ENCODE results near the gene API5.
"Not testable (repeated sequence)": the region's sequence is repeated elsewhere in the genome, so short reads cannot be mapped to it uniquely, and the experiment has no call there.

API5 gene

GRCh38 chr11:43327987-43328386 is 16.2 kb downstream of the API5 start:
- H3K4me3 ChIP-seq (replicated peaks in 1 of 2; ENCODE audit: low read depth in 2 of 2, low read length in 2 of 2): no peak overlapping the region
- peak; percentile 88 to 98 for DNase-seq (ENCODE audit: low read depth in 2 of 2)
- no peak for TF ChIP-seq CTCF (IDR thresholded peaks at IDR 0.05; ENCODE audit: low read depth, low read length)

- TF ChIP-seq CTCF (IDR thresholded peaks at IDR 0.05; ENCODE audit: low read depth, low read length): no peak
- no peak for DNase-seq (ENCODE audit: low read depth in 2 of 2)
- no peak overlapping the region for H3K4me3 ChIP-seq (replicated peaks in 1 of 2; ENCODE audit: low read depth in 2 of 2, low read length in 2 of 2)
Observed at GRCh38 chr11:43328482-43328881, 16.7 kb downstream of the API5 start.

GRCh38 chr11:43341159-43341558 is 29.4 kb downstream of the API5 start:
- no peak for TF ChIP-seq CTCF (IDR thresholded peaks at IDR 0.05; ENCODE audit: low read depth, low read length)
- no peak for DNase-seq (ENCODE audit: low read depth in 2 of 2)
- H3K4me3 ChIP-seq (replicated peaks in 1 of 2; ENCODE audit: low read depth in 2 of 2, low read length in 2 of 2): no peak overlapping the region

GRCh38 chr11:43351426-43351825 is 39.6 kb downstream of the API5 start:
- DNase-seq (ENCODE audit: low read depth in 2 of 2): not testable (repeated sequence)

GRCh38 chr11:43354311-43354710 is 42.5 kb downstream of the API5 start:
- H3K4me3 ChIP-seq (replicated peaks in 1 of 2; ENCODE audit: low read depth in 2 of 2, low read length in 2 of 2): no peak overlapping the region
- no peak for DNase-seq (ENCODE audit: low read depth in 2 of 2)
- TF ChIP-seq CTCF (IDR thresholded peaks at IDR 0.05; ENCODE audit: low read depth, low read length): no peak

More at GRCh38 chr11:43351426-43351825, 39.6 kb downstream of the API5 start:
- H3K4me3 ChIP-seq (replicated peaks in 1 of 2; ENCODE audit: low read depth in 2 of 2, low read length in 2 of 2): not testable (repeated sequence)

- DNase-seq (ENCODE audit: low read depth in 2 of 2): no peak
- no peak overlapping the region for H3K4me3 ChIP-seq (replicated peaks in 1 of 2; ENCODE audit: low read depth in 2 of 2, low read length in 2 of 2)
- no peak for TF ChIP-seq CTCF (IDR thresholded peaks at IDR 0.05; ENCODE audit: low read depth, low read length)
Observed at GRCh38 chr11:43356336-43356735, 44.5 kb downstream of the API5 start.

GRCh38 chr11:43358279-43358800 is 46.5 kb downstream of the API5 start:
- TF ChIP-seq CTCF (IDR thresholded peaks at IDR 0.05; ENCODE audit: low read depth, low read length): no peak
- H3K4me3 ChIP-seq (replicated peaks in 1 of 2; ENCODE audit: low read depth in 2 of 2, low read length in 2 of 2): peak overlapping the region; percentile 97 to 100
- no peak for DNase-seq (ENCODE audit: low read depth in 2 of 2)

Data from cardiac fibroblast (primary cell).